NCI-H187 treated with DMSO at 0.1 percent for 48 hours (cell line): Measurements from ENCODE around the gene IL34.

ENCODE experiments used
- DNase-seq: peaks from one replicate; lab custom pipeline; 2025; lab: John Stamatoyannopoulos, UW

Gene IL34

GRCh38 chr16:70702624-70703023, 56.3 kb downstream of the IL34 start:
- no peak for DNase-seq

- DNase-seq, result no peak
These were observed 56.9 kb downstream of the IL34 start for GRCh38 chr16:70703041-70703834.

- DNase-seq, result no peak
These were observed 57.5 kb downstream of the IL34 start for GRCh38 chr16:70703835-70704381.

GRCh38 chr16:70704586-70704985, 58.2 kb downstream of the IL34 start:
- no peak for DNase-seq

- DNase-seq, result no peak
These were observed 58.7 kb downstream of the IL34 start for GRCh38 chr16:70705056-70705455.

GRCh38 chr16:70706948-70707465, 60.6 kb downstream of the IL34 start:
- DNase-seq, result no peak

- no peak for DNase-seq
These were observed 62.2 kb downstream of the IL34 start for GRCh38 chr16:70708366-70709246.

GRCh38 chr16:70709457-70709856, 63.1 kb downstream of the IL34 start:
- no peak for DNase-seq

GRCh38 chr16:70709942-70710341, 63.6 kb downstream of the IL34 start:
- no peak for DNase-seq
